GM19372 (cell line): Measurements from ENCODE around the gene PCDHB8.
"Not testable (repeated sequence)": the region's sequence is repeated elsewhere in the genome, so short reads cannot be mapped to it uniquely, and the experiment has no call there.

Experiments
- ATAC-seq: cut with Tn5 transposase; IDR thresholded peaks from one replicate; pipeline ENCODE4 v1.9.1; 2021; ENCODE audit warnings: mild to moderate bottlenecking, low read depth, moderate library complexity; ENCODE audit not compliant: unreplicated experiment

The PCDHB8 gene

GRCh38 chr5:141224844-141225243, 47.3 kb downstream of the PCDHB8 start:
- ATAC-seq = not testable (repeated sequence)

- not testable (repeated sequence) for ATAC-seq
Measured at GRCh38 chr5:141225421-141225820, 47.8 kb downstream of the PCDHB8 start.
